B cell (primary cell): ENCODE results near the gene DLG1.

Experiments
- CTCF ChIP-seq: fragments of 200-600 bp; IDR thresholded peaks from one replicate; pipeline ENCODE4 v1.8.0; 2022; ENCODE audit warnings: antibody characterized with exemption, mild to moderate bottlenecking
- EZH2 ChIP-seq: IDR thresholded peaks from 2 replicates; pipeline ENCODE4 v1.6.1; 2012; ENCODE audit warnings: borderline replicate concordance, low read depth, mild to moderate bottlenecking, moderate library complexity, low read length; ENCODE audit not compliant: insufficient read depth, poor library complexity, severe bottlenecking

- no peak for TF ChIP-seq CTCF
- no peak for TF ChIP-seq EZH2
Measured at GRCh38 chr3:197125636-197126035, 172.8 kb downstream of the DLG1 start.
